ENCODE results near the gene CIAO2B. TPM values are rescaled to one million over a fixed set of nuclear protein-coding genes. Genes with fewer than 3 reads are reported as not detected.
"Not testable (repeated sequence)": the region's sequence is repeated elsewhere in the genome, so short reads cannot be mapped to it uniquely, and the experiment has no call there.

Gene CIAO2B
- total RNA-seq, 1 donor = 97.4 TPM

GRCh38 chr16:66959704-66960161, 25.5 kb upstream of the CIAO2B start:
- H3K4me1 ChIP-seq (ENCODE audit: insufficient read depth, low read length) = peaks cover 4% of the 10 kb centered on the region
- H3K9me3 ChIP-seq (ENCODE audit: low read depth, low read length) = no peaks in the 10 kb centered on the region
- no peaks in the 10 kb centered on the region for H3K79me2 ChIP-seq (ENCODE audit: insufficient read depth, low read length)
- no peak overlapping the region for H3K27ac ChIP-seq (ENCODE audit: low read depth, low read length)
- no peak for DNase-seq (ENCODE audit: insufficient read length, low spot score, missing footprints)
- H3K4me2 ChIP-seq (ENCODE audit: insufficient read depth, low read length) = no peak overlapping the region
- no peak overlapping the region for H3K4me3 ChIP-seq (ENCODE audit: insufficient read depth, low read length)
- TF ChIP-seq CTCF (IDR thresholded peaks at IDR 0.05; ENCODE audit: extremely low read depth, low read depth, low read length) = no peak
- no peaks in the 10 kb centered on the region for H4K20me1 ChIP-seq (ENCODE audit: insufficient read depth, low read length)
- H3K36me3 ChIP-seq (ENCODE audit: insufficient read depth, low read length) = no peaks in the 10 kb centered on the region
- H2AFZ ChIP-seq (ENCODE audit: low read length) = no peak overlapping the region
- peaks cover 7% of the 10 kb centered on the region for H3K27me3 ChIP-seq (ENCODE audit: insufficient read depth, low read length)

- Histone ChIP-seq H3K4me2 (ENCODE audit: insufficient read depth, low read length) (no peak overlapping the region), H3K4me3 (ENCODE audit: insufficient read depth, low read length) (no peak overlapping the region), H3K27ac (ENCODE audit: low read depth, low read length) (no peak overlapping the region), H3K27me3 (ENCODE audit: insufficient read depth, low read length) (peaks cover 7% of the 10 kb centered on the region), H4K20me1 (ENCODE audit: insufficient read depth, low read length) (no peaks in the 10 kb centered on the region), H3K4me1 (ENCODE audit: insufficient read depth, low read length) (peaks cover 4% of the 10 kb centered on the region), H2AFZ (ENCODE audit: low read length) (no peak overlapping the region), H3K9me3 (ENCODE audit: low read depth, low read length) (no peaks in the 10 kb centered on the region), H3K79me2 (ENCODE audit: insufficient read depth, low read length) (no peaks in the 10 kb centered on the region), H3K36me3 (ENCODE audit: insufficient read depth, low read length) (no peaks in the 10 kb centered on the region)
- no peak for TF ChIP-seq CTCF (IDR thresholded peaks at IDR 0.05; ENCODE audit: extremely low read depth, low read depth, low read length)
- no peak for DNase-seq (ENCODE audit: insufficient read length, low spot score, missing footprints)
These were observed 24.9 kb upstream of the CIAO2B start for GRCh38 chr16:66958857-66959703.

- H3K27ac ChIP-seq (ENCODE audit: low read depth, low read length); H3K9me3 ChIP-seq (ENCODE audit: low read depth, low read length); H3K4me2 ChIP-seq (ENCODE audit: insufficient read depth, low read length); H2AFZ ChIP-seq (ENCODE audit: low read length); H4K20me1 ChIP-seq (ENCODE audit: insufficient read depth, low read length); H3K4me3 ChIP-seq (ENCODE audit: insufficient read depth, low read length); DNase-seq (ENCODE audit: insufficient read length, low spot score, missing footprints); H3K36me3 ChIP-seq (ENCODE audit: insufficient read depth, low read length); H3K79me2 ChIP-seq (ENCODE audit: insufficient read depth, low read length); H3K27me3 ChIP-seq (ENCODE audit: insufficient read depth, low read length); H3K4me1 ChIP-seq (ENCODE audit: insufficient read depth, low read length): not testable (repeated sequence)
These were observed 21.9 kb upstream of the CIAO2B start for GRCh38 chr16:66956154-66956457.

GRCh38 chr16:66955363-66956153, 21.4 kb upstream of the CIAO2B start:
- H3K27me3 ChIP-seq (ENCODE audit: insufficient read depth, low read length) = peaks cover 11% of the 10 kb centered on the region
- not testable (repeated sequence) for H4K20me1 ChIP-seq (ENCODE audit: insufficient read depth, low read length); H3K79me2 ChIP-seq (ENCODE audit: insufficient read depth, low read length); H3K4me1 ChIP-seq (ENCODE audit: insufficient read depth, low read length); DNase-seq (ENCODE audit: insufficient read length, low spot score, missing footprints); H3K4me2 ChIP-seq (ENCODE audit: insufficient read depth, low read length); H3K27ac ChIP-seq (ENCODE audit: low read depth, low read length); H3K9me3 ChIP-seq (ENCODE audit: low read depth, low read length); H2AFZ ChIP-seq (ENCODE audit: low read length); H3K36me3 ChIP-seq (ENCODE audit: insufficient read depth, low read length); H3K4me3 ChIP-seq (ENCODE audit: insufficient read depth, low read length)
